KOPT-K1 (cell line): ENCODE measurements around the gene RASIP1.
"Not testable (repeated sequence)": the region's sequence is repeated elsewhere in the genome, so short reads cannot be mapped to it uniquely, and the experiment has no call there.

Experiments used
- H3K27ac ChIP-seq: fragments of 200-600 bp; sonication (generic); 2 replicates; pipeline ENCODE4 v1.5.1; 2016; ENCODE audit warnings: antibody characterized with exemption, mild to moderate bottlenecking, low read depth, low read length; ENCODE audit not compliant: poor library complexity, severe bottlenecking
- H3K36me3 ChIP-seq: fragments of 200-600 bp; sonication (generic); 2 replicates; pipeline ENCODE4 v1.5.1; 2017; ENCODE audit warnings: antibody characterized with exemption, mild to moderate bottlenecking, low read length, moderate library complexity; ENCODE audit not compliant: insufficient read depth
- H3K9me3 ChIP-seq: fragments of 200-600 bp; sonication (generic); 2 replicates; pipeline ENCODE4 v1.5.1; 2017; ENCODE audit warnings: antibody characterized with exemption, low read length, mild to moderate bottlenecking; ENCODE audit not compliant: insufficient read depth, poor library complexity, severe bottlenecking

Gene RASIP1

GRCh38 chr19:48765816-48766215, 25.4 kb upstream of the RASIP1 start:
- H3K9me3 ChIP-seq, H3K36me3 ChIP-seq, H3K27ac ChIP-seq: not testable (repeated sequence)

GRCh38 chr19:48760504-48761205, 20.2 kb upstream of the RASIP1 start:
- no peaks in the 10 kb centered on the region for H3K36me3 ChIP-seq
- H3K9me3 ChIP-seq, result no peaks in the 10 kb centered on the region
- no peak overlapping the region for H3K27ac ChIP-seq

- Histone ChIP-seq H3K36me3 (no peaks in the 10 kb centered on the region), H3K9me3 (no peaks in the 10 kb centered on the region), H3K27ac (no peak overlapping the region)
These were observed 17.3 kb upstream of the RASIP1 start for GRCh38 chr19:48757741-48758144.

GRCh38 chr19:48757089-48757675, 16.8 kb upstream of the RASIP1 start:
- H3K27ac ChIP-seq, result no peak overlapping the region
- no peaks in the 10 kb centered on the region for H3K9me3 ChIP-seq
- H3K36me3 ChIP-seq, result no peaks in the 10 kb centered on the region

- no peak overlapping the region for H3K27ac ChIP-seq
- H3K36me3 ChIP-seq, result no peaks in the 10 kb centered on the region
- H3K9me3 ChIP-seq, result no peaks in the 10 kb centered on the region
These were observed 16.3 kb upstream of the RASIP1 start for GRCh38 chr19:48756686-48757085.

GRCh38 chr19:48756212-48756611, 15.8 kb upstream of the RASIP1 start:
- Histone ChIP-seq H3K9me3 (no peaks in the 10 kb centered on the region), H3K36me3 (no peaks in the 10 kb centered on the region), H3K27ac (no peak overlapping the region)

- Histone ChIP-seq H3K36me3 (no peaks in the 10 kb centered on the region), H3K27ac (no peak overlapping the region), H3K9me3 (no peaks in the 10 kb centered on the region)
These were observed 15.4 kb upstream of the RASIP1 start for GRCh38 chr19:48755787-48756186.

- no peak within 1 kb of the TSS for H3K27ac ChIP-seq
- no peaks in the 10 kb centered on the region for H3K36me3 ChIP-seq
- no peaks in the 10 kb centered on the region for H3K9me3 ChIP-seq
These were observed 14.8 kb upstream of the RASIP1 start, which contains the start of gene FGF21 for GRCh38 chr19:48755084-48755641. FGF21 (plus strand) TSS chr19:48755524; CDS start chr19:48756237, 713 bp downstream.

- Histone ChIP-seq H3K9me3 (no peaks in the 10 kb centered on the region), H3K36me3 (no peaks in the 10 kb centered on the region), H3K27ac (no peak within 1 kb of the TSS)
These were observed 12.3 kb upstream of the RASIP1 start, which contains the start of gene FUT1 for GRCh38 chr19:48752496-48753365. FUT1 (minus strand) TSS chr19:48752641; CDS start chr19:48751281, 1,360 bp downstream.

- Histone ChIP-seq H3K9me3 (no peaks in the 10 kb centered on the region), H3K36me3 (no peaks in the 10 kb centered on the region), H3K27ac (no peak overlapping the region)
These were observed 11.6 kb upstream of the RASIP1 start for GRCh38 chr19:48751845-48752495.

- H3K36me3 ChIP-seq, result no peaks in the 10 kb centered on the region
- H3K27ac ChIP-seq, result no peak overlapping the region
- H3K9me3 ChIP-seq, result no peaks in the 10 kb centered on the region
These were observed 10.5 kb upstream of the RASIP1 start for GRCh38 chr19:48750771-48751504.

GRCh38 chr19:48750351-48750750, 9.9 kb upstream of the RASIP1 start:
- Histone ChIP-seq H3K36me3 (no peaks in the 10 kb centered on the region), H3K27ac (no peak overlapping the region), H3K9me3 (no peaks in the 10 kb centered on the region)

- Histone ChIP-seq H3K27ac (no peak overlapping the region), H3K36me3 (no peaks in the 10 kb centered on the region), H3K9me3 (no peaks in the 10 kb centered on the region)
These were observed 9.3 kb upstream of the RASIP1 start for GRCh38 chr19:48749571-48750198.
